Testis (tissue), 2 donors: Measurements from ENCODE around the gene EFNA5.

Experiments used
- CTCF ChIP-seq, 3 experiments: fragments of 450-650 bp in 2 of 3; fragments of 200-600 bp in 1 of 3; sonication (generic) in 1 of 3; IDR thresholded peaks; one replicate each; pipeline ENCODE4 v1.5.1; 2016 to 2019; ENCODE audit warnings: antibody characterized with exemption in 3 of 3, mild to moderate bottlenecking in 2 of 3, moderate library complexity in 1 of 3
- POLR2A ChIP-seq: fragments of 450-650 bp; IDR thresholded peaks from one replicate; pipeline ENCODE4 v1.6.1; 2017; ENCODE audit warnings: antibody characterized with exemption, mild to moderate bottlenecking, moderate library complexity

GRCh38 chr5:107464416-107464815 is 206.3 kb downstream of the EFNA5 start:
- TF ChIP-seq CTCF (IDR thresholded peaks at IDR 0.05): no peak
- TF ChIP-seq POLR2A: no peak
